GM19239 (cell line): ENCODE measurements around the gene ZFAND6.
"Not testable (repeated sequence)": the region's sequence is repeated elsewhere in the genome, so short reads cannot be mapped to it uniquely, and the experiment has no call there.

Experiments used
- DNase-seq: peaks from one replicate; pipeline ENCODE4 v3.0.0; 2011; ENCODE audit warnings: low spot score; ENCODE audit not compliant: insufficient read length
- FAIRE-seq: peaks from 2 replicates; lab custom pipeline; 2011; peaks lifted over from hg19 to GRCh38; lab: Jason Lieb, UNC

Gene ZFAND6

DNA sequence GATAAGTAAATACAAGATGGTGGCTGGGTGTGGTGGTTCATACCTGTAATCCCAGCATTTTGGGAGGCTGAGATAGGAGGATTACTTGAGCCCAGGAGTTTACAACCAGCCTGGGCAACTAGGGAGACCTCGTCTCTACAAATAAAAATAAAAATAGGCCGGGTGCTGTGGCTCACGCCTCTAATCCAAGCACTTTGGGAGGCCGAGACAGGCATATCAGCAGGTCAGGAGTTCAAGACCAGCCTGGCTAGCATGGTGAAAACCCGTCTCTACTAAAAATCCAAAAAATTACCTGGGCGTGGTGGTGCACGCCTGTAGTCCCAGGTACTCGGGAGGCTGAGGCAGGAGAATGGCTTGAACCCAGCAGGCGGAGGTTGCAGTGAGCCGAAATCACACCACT, 14.3 kb upstream of the ZFAND6 start:
- DNase-seq, FAIRE-seq: not testable (repeated sequence)

DNA sequence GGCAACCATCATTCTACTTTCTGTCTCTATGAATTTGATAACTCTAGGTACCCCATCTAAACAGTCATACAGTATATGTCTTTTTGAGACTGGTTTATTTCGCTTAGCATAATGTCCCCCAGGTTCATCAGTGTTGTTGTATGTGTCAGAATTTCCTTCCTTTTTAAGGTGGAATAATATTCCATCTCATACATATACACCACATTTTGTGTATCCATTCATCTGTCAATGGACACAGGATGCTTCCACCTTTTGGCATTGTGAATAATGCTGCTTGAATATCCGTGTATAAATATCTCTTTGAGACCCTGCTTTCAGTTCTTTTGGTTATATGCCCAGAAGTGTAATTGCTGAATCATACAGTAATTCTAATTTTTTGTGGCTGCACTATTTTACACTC, 10.4 kb upstream of the ZFAND6 start:
- DNase-seq = no peak
- no peak for FAIRE-seq

DNA sequence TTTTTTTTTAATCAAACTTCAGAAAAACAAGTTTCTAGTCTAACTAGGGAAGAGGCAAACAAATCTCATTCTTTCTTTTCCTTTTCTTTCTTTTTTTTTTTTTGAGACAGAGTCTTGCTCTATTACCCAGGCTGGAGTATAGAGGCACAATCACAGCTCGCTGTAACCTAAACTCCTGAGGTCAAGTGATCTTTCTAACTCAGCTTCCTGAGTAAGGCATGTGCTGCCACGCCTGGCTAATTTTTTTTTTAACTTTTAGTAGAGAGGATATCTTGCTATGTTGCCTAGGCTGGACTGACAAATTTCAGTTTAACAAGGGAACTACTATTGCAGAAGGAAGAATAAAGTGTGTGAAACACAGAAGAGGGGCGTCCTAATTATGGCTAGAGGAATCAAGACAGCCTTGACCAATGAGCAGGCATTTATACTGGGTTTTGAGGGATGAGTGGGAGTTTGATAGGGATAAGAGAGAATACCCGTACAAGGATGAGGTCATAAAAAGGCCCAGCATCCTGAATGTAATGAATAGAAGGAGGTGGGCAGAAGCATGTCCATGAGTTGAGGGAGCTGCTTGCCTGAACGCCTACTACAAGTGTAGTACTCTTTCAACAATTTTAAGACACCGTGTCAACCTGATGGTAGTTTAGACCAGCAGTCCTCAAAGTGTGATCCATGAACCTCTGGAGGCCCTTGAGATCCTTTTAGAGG, 6.7 kb upstream of the ZFAND6 start:
- FAIRE-seq (peak; percentile 31), DNase-seq (no peak)

DNA sequence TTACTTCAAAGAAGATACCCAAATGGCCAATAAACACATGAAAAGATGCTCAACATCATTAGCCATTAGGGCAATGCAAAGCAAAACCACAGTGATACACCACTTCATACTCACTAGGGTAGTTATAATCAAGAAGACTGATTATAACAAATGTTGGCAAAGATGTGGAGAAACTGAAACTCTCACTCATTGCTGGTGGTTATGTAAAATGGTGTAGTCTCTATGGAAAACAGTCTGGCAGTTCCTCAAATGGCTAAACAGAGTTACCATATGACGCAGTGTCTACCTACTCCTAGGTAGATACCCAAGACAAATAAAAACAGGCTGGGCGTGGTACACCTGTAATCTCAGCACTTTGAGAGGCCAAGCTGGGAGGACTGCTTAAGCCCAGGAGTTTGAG, 3.5 kb upstream of the ZFAND6 start:
- FAIRE-seq (peak; percentile 39), DNase-seq (no peak)

DNA sequence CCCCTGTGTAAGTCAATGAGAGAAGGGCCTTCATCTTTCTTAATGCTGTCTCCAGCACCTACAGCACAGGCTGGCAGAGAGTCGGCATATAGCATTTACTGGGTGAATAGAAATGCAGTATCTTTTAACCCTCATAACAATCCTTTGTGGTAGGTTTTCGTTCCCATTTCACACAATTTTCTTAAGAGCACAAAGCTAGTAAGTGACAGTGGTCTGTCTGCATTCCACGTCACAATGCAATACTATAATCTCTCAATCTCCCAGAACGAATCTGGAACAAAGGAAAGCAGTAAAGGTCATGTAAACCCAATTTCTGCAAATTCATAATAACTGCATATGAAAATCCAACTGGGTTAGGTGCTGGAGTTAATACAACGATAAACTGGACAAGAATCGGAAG, 1.4 kb upstream of the ZFAND6 start:
- FAIRE-seq (peak; percentile 74), DNase-seq (no peak)

DNA sequence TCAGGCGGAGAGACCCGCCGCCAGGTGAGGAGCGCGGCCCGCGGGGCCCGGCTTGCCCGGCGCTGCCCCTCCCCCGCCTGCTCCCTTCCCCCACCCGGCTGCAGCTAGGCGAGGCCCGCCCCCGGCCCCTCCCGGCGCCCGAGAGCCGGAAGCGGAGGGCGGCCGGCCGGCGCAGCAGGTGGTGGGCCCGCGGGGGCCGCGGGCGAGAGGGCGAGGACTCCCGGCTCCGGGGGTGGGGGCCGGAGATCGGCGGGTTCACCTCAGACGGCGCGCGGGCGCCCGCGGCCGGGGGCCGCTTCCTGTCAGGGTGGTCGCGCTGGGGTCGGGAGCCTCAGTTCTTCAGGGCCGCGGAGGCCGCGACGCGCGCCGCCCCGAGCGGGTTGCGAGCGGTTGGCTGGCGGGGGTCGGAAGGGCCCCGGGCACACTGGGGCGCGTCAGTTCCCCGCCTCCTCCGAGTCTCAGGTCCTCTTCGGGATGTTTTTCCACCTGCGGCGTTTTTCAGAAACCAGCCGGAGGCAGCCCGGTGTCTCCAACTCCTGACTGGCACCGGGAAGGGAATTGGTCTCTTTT, 395 bp downstream of the ZFAND6 start:
- DNase-seq (peak; percentile 56), FAIRE-seq (no peak)

DNA sequence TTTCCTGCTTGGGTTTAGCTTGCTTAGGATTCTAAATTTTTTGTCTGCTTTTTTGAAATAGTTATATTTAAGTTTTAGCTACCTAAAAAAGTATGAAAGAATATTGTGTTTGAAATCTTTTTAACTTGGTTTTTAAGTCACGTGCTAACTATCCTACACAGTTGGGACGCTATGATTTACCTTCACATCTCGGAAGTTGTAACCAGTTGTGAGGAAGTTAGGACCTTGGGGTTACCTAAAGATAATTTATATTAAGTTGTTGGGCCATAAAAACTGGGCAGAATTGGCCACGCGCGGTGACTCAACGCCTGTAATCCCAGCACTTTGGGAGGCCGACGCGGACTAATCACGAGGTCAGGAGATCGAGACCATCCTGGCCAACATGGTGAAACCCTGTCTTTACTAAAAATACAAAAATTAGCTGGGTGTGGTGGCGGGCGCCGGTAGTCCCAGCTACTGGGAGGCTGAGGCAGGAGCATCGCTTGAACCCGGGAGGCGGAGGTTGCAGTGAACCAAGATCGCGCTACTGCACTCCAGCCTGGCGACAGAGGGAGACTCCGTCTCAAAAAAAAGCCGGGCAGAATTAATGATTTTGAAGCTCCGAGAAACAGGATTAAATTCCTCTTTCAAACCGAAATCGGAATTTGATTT, 1.0 kb downstream of the ZFAND6 start:
- no peak for DNase-seq
- no peak for FAIRE-seq

DNA sequence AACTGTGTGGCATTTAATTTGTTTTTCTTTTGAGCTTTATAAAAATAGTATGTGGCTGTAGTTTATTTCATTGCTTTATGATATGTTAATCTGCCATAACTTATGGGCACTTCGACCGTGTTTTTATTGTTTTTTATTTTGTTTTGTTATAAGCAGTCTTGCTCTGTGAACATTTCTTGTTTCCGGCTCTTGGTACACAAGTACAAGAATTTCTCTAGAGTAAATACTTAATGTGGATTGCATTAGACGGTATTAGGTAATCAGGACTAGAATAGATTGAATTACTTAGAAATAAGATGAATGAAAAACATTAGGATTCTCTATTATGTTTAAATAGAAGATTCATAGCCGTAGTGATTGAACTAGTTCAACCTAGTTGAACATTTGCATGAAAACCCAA, 2.1 kb downstream of the ZFAND6 start:
- no peak for DNase-seq
- peak; percentile 64 for FAIRE-seq

DNA sequence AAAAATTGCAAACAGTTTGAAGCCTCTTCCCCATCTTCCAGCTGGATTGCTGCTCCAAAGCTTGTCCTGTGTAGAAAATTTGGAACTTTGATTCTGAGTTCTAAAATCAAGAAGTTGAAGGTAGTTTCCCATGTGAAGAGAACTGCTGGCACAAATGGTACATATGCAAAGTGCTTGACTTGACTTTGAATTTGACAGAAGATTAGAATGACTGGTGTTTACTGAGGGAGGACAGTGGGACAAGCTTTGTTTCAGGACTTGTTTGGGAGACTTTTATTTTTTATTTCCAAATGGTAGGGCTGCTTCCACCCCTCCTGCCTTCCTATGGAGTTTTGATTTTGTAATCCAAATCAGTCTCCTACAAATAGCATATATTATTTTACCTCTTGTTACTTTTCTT, 7.4 kb downstream of the ZFAND6 start:
- no peak for DNase-seq

DNA sequence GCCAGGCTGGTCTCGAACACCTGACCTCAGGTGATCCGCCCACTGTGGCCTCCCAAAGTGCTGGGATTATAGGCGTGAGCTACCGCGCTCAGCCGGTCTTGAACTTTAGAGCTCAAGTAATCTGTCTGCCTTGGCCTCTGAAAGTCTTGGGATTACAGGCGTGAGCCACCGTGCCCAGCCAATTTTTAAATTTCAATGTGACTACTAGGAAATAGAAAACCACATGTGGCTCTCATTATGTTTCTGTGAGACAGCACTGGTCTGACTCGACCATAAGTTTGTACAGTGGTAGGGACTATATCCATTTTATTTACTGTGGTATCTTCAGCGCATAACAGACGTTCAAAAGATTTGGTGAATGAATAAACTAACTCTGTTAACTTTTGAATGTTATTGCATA, 9.1 kb downstream of the ZFAND6 start:
- FAIRE-seq = peak; percentile 60
- DNase-seq = no peak

More for the DNA sequence above, 7.4 kb downstream of the ZFAND6 start:
- peak; percentile 39 for FAIRE-seq

DNA sequence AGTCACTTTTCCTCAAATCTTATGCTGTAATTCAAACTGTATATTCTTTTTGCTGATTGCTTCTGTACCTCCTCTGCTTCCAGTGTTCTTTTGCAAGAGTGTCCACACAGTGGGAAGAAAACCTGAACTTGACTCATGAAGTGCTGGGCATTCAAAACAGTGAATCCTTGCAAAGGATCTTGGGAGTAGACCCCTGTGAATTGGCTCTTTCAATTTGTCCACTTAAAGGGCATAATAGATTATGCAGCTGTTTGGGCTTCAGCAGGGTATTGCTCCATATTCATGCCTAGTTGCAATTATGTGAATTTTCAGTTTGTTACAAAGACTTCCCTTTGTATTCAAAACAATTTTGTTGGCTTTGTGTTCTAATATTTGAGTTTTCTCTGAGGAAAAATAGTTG, 11.4 kb downstream of the ZFAND6 start:
- FAIRE-seq (no peak), DNase-seq (no peak)

DNA sequence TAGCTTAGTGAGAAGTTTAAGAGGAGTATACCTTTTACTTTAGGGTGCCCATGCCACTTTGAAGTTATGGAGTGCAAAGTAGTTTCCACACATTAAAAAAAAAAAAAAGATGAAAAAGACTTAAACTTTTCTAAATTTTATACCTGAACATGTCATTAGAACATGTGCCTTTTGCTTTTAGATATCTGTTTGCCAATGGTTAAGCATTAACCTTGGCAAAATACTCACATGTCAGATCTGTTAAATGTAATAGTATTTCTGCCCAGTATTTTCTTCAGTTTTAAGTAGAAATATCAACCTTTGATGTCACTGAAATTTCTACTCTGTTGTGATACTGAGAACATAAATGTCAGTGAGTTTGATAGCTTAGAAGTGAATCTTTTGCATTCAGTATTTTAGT, 12.2 kb downstream of the ZFAND6 start:
- DNase-seq (no peak), FAIRE-seq (no peak)

DNA sequence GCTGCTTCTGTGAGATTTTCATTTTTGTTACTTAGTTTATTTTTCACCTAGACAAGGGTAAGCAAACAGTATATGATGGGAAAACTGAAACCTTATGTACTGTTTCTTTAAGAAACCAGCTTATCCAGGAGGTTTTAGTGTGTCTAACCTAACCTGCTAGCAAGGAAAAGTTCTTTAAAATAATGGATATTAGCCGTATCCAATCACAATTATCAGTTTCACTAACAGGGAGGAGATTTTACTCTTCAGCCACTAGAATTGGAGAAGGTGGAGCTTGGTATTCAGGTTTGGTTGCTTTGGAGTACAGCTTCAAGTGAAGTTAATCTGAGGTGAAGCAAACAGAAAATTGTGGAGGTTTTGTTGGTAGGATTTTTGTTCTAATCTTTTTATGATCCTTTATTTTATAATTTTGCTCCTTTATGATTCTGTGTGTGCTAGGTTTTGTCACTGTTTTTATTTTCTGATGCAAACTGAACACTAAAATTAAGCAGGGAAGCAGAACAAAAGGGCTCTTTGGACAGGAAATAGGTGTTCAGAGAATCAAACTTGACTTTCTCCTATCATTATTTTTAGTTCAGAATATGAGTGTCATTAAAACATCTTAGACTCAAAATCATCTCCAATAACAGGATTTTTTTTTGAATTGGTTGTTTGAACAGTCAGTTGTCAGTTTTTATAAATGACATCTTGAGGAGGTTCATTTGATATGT, 13.0 kb downstream of the ZFAND6 start:
- DNase-seq = peak; percentile 15

DNA sequence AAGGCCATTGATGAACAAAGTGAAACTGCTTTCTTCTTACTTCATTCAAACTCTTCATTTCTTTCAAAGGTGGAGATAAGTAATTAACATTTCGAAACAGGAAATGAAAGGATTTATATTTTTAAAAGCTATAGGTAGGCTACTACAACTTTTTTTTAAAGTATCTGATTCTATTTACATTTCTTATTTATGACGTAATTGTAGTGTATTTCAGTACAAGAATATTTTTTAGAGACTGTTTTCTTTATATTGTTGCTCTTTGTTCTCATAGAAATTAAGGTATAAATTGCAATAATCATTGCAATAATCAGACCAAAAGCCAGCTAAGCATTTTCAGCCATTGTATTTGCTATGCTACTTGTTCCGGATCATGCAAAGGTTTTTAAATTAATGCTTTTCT, 13.7 kb downstream of the ZFAND6 start:
- no peak for FAIRE-seq

More for the DNA sequence above, 13.0 kb downstream of the ZFAND6 start:
- peak; percentile 96 for FAIRE-seq

DNA sequence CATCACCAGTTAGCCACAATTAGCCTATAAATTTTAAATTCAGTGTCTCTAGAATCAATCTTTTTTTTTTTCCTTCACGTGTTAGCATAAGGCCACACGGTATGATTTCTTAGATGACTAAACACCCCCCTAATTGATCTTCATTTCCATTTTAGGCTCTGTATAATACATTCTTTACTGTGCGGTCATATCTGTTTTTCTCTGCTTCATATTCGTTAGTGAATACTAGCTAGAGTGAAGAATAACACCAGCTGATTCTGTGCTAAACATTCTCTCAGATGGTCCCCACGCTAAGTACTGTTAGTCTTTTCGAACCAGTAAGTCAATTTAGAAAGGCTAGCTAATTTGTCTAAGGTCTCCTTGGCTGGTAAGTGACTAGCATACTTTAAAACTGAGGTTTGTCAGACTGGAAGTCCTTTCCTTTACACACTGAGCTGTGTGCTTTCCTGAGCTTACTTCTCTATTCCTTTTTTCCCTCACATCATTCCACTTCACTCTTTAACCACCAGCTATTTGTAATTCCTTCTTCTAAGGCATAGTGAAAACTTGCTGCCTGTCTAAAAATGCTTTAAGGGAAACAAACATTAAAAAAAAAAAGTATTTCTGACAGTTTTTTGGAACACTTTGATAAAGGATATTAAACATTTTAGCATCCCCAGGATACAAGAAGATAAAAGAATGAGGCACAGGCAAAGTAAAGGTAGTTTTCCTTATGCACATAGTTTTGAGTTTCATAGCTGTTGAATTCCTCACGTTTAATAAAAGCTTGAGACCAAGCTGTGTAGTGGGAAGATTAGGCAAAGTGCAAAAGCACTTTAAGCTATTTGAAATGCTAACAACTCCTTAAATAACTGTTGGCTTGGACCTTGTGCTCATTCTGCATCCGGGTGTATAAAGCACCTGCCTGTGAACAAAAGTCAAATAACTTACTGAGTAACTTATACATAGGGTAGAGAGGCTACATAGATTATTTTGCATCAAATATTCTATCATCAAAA, 17.1 kb downstream of the ZFAND6 start:
- DNase-seq (no peak), FAIRE-seq (no peak)

More for the DNA sequence above, 13.7 kb downstream of the ZFAND6 start:
- no peak for DNase-seq

DNA sequence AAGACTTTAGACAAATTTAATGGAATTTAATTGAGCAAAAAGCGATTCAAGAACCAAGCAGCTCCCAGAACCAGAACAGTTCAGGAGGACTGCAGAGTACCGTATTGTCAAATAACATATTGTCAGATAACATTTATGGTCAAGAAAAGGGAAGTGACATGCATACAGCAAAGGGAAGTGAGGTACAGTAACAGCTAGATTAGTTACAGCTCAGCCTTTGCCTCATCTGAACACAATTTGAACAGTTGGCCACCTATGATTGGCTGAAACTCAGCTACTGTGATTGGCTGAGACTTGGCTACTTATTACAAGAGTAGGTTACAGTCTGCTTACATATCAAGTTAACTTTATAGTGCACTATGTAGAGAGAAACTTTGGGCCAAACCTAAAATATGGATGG, 21.9 kb downstream of the ZFAND6 start:
- no peak for FAIRE-seq
- no peak for DNase-seq

DNA sequence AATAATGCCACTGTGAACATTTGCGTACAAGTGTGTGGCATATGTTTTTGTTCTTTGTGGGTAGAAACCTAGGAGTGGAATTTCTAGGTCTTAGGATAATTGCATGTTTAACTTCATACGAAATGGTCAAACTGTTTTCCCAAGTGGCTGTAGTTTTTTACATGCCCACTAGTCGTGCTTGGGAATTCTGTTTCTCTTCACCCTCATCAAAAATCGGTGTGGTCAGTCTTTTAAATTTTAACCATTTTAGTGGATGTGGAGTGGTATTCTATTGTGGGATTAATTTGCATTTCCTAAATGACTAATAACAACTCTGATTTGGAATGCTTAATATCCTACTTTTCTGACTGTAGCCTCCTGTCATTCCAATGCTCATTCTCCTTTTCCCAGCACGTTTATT, 27.6 kb downstream of the ZFAND6 start:
- no peak for FAIRE-seq
- no peak for DNase-seq

DNA sequence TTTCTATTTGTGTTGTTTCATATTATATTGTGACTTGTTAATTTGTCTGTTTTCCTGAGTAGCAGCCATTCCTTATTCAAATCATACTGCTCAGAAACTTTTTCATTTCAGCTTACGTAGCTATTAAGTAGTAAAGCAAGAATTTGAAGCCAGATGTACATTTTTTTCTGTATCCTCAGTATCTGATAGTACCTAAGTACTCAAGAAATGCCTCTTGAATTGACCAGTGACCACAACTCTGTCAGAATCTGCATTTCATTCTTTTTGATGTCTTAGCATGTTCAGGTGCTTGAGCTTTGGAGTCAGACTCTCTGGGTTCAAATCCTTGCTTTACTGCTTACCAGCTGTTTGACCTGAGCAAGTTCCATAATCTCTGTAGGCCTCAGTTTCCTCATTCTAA, 30.6 kb downstream of the ZFAND6 start:
- FAIRE-seq (no peak), DNase-seq (no peak)

DNA sequence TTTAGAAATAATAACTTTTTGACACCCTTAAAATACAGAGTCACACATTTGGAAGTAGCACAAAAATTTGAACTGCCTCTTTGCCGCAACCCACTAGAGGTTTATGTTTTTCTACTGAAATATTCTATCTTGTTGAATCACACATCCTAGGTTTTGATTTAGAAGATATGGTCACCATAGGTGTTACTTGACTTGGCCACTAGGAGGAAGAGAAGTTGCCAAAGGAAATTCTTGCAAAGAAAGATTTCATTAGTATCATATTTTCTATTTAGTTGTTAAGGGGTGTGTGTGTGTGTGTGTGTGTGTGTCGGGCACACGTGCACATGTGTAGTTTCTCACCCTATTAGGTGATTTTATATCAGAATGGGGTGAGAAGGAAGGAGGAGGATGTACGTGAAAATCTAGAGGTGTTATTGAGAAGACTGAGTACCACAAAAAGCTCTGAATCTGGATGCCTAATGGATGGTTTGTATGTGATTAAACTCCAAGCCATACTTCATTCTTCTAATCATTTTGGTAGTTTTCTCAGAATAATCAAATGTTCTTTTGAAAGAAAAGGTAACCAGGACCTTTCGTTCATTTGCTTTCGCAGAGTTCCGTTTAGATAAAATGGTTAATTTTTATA, 31.5 kb downstream of the ZFAND6 start:
- no peak for DNase-seq
- peak; percentile 28 for FAIRE-seq
